ENCODE results near the gene MLF1. TPM values are rescaled to one million over a fixed set of nuclear protein-coding genes. Genes with fewer than 3 reads are reported as not detected.
A peak's percentile ranks its signal among the peaks of the same experiment; 100 is the strongest.

Gene MLF1
- total RNA-seq (9.0 and 11.2 TPM in 2 replicates), polyA plus RNA-seq (5.8 and 10.9 TPM in 2 replicates)

DNA sequence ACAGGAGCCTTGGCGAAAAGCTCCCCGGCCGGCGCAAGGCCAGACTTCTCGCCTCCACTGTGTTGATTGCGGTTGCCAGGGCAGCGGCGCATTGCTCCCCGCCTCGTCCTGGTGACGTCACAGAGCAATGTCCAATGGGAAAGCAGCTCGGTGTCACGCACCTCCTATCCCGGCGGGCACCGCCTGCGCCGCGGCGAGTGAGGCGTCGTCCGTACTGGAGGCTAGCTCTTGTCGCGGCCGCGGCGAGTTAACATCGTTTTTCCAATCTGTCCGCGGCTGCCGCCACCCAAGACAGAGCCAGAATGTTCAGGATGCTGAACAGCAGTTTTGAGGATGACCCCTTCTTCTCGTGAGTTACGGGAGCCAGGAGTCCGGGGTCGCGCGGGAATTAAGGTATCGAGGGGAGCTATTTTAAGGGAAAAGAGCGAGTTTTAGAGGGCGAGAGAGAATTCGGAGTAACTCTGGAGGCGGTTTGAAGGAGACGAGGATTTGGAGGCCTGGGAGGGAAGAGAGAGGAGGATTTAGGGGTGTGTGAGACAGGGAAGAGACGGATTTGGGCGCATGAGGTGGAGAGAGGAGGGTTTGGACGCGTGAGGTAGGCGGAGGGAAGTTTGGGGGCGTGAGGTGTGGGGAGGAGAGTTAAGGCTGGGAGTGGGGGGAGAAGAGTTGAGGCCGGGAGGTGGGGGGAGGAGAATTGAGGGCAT is at the start of gene MLF1:
Gene MLF1 (plus strand): TSS at position 196 of the 704 bp plus-strand sequence. CDS start 107 bp downstream, at position 303.
- under 1% methylated on average over 49 of the region's 51 CpGs for WGBS (ENCODE audit: low lambda C conversion rate, missing lambda C conversion rate)
- Histone ChIP-seq H4K20me1 (ENCODE audit: insufficient read depth, poor library complexity, severe bottlenecking) (no peaks in the 10 kb centered on the region), H3K9me3 (ENCODE audit: low read depth) (no peaks in the 10 kb centered on the region), H3K4me1 (ENCODE audit: insufficient read depth) (no peaks in the 10 kb centered on the region), H3K4me2 (peak within 1 kb of the TSS; percentile 87), H3K27me3 (peaks cover 2% of the 10 kb centered on the region), H3K79me2 (no peaks in the 10 kb centered on the region), H3K9me2 (replicated peaks; ENCODE audit: insufficient read depth) (no peaks in the 10 kb centered on the region), H2AFZ (peak within 1 kb of the TSS; percentile 90), H3K36me3 (replicated peaks; ENCODE audit: insufficient read depth, low read depth) (no peaks in the 10 kb centered on the region), H3K4me3 (peak within 1 kb of the TSS; percentile 65), H3K27ac (peak within 1 kb of the TSS; percentile 78)
- DNase-seq (ENCODE audit: low spot score): peak; percentile 98
- TF ChIP-seq EZH2phosphoT487 (IDR thresholded peaks at IDR 0.05; ENCODE audit: low read depth, severe bottlenecking, unreplicated experiment) (no peak), CTCF (IDR thresholded peaks at IDR 0.05; ENCODE audit: poor library complexity) (no peak)

DNA sequence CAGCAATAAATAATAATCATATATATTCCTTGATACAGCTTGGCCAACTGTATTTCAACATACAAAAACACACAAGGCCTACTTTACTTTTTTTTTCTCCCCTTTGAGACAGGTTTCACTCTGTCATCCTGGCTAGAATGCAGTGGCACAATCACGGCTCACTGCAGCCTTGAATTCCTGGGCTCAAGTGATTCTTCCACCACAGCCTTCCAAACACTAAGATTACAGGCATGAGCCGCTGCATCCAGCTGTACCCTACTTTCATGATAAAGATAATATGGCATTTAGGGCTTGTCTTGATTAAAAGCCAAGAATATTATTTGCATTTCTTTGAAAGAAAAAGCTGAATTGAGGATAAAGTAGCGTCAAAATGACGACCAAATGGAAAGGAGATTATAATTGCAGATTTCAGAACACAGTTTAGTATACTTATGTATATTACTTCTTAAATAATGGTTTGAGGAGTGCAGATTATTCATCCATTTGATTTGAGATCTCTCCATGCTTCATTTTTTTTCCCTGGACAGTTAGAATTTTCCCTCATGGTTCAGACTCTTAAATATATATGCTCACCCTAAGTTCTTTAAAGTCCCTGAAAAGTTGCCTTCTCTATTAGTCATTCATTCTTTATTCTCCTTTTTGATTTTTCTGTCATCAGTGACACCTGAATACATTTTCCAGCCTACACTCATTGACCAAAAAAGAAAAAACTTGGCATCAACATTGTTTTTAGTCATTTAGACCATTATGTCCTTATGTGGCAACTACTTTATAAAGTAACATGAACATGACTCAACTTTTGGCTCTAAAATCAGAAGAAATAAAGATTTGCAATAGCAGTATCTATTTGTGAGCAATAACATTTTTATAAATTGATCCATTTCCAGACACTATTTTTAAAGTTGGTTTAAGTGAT is 48.5 kb upstream of the MLF1 start:
- no peaks in the 10 kb centered on the region for H3K27me3 ChIP-seq

GRCh38 chr3:158528076-158528674 is 42.8 kb upstream of the MLF1 start:
- H3K79me2 ChIP-seq: no peaks in the 10 kb centered on the region
- no peak overlapping the region for H3K27ac ChIP-seq
- H3K4me2 ChIP-seq: no peak overlapping the region
- DNase-seq (ENCODE audit: low spot score): no peak
- no peak overlapping the region for H2AFZ ChIP-seq
- H3K9me2 ChIP-seq (replicated peaks; ENCODE audit: insufficient read depth): no peaks in the 10 kb centered on the region
- no peaks in the 10 kb centered on the region for H3K4me1 ChIP-seq (ENCODE audit: insufficient read depth)
- H3K9me3 ChIP-seq (ENCODE audit: low read depth): no peaks in the 10 kb centered on the region
- 62% methylated on average over 7 of the region's 7 CpGs for WGBS (ENCODE audit: low lambda C conversion rate, missing lambda C conversion rate)
- H4K20me1 ChIP-seq (ENCODE audit: insufficient read depth, poor library complexity, severe bottlenecking): no peaks in the 10 kb centered on the region
- no peak overlapping the region for H3K4me3 ChIP-seq
- TF ChIP-seq EZH2phosphoT487 (IDR thresholded peaks at IDR 0.05; ENCODE audit: low read depth, severe bottlenecking, unreplicated experiment) (no peak), EZH2 (IDR thresholded peaks at IDR 0.05; ENCODE audit: borderline replicate concordance) (no peak)
- no peaks in the 10 kb centered on the region for H3K36me3 ChIP-seq (replicated peaks; ENCODE audit: insufficient read depth, low read depth)
- no peaks in the 10 kb centered on the region for H3K27me3 ChIP-seq

More for the DNA sequence above, 48.5 kb upstream of the MLF1 start:
- Histone ChIP-seq H2AFZ (no peak overlapping the region), H4K20me1 (ENCODE audit: insufficient read depth, poor library complexity, severe bottlenecking) (no peaks in the 10 kb centered on the region), H3K9me3 (ENCODE audit: low read depth) (no peaks in the 10 kb centered on the region), H3K4me3 (no peak overlapping the region), H3K4me2 (no peak overlapping the region), H3K27ac (no peak overlapping the region), H3K9me2 (replicated peaks; ENCODE audit: insufficient read depth) (no peaks in the 10 kb centered on the region), H3K4me1 (ENCODE audit: insufficient read depth) (no peaks in the 10 kb centered on the region), H3K79me2 (no peaks in the 10 kb centered on the region), H3K36me3 (replicated peaks; ENCODE audit: insufficient read depth, low read depth) (no peaks in the 10 kb centered on the region)
- no peak for TF ChIP-seq EZH2 (IDR thresholded peaks at IDR 0.05; ENCODE audit: borderline replicate concordance)
- no peak for TF ChIP-seq EZH2phosphoT487 (IDR thresholded peaks at IDR 0.05; ENCODE audit: low read depth, severe bottlenecking, unreplicated experiment)
- TF ChIP-seq CTCF (IDR thresholded peaks at IDR 0.05; ENCODE audit: poor library complexity): no peak
- no peak for DNase-seq (ENCODE audit: low spot score)
- WGBS (ENCODE audit: low lambda C conversion rate, missing lambda C conversion rate): 90% methylated on average over 4 of the region's 4 CpGs
